HG03432 (cell line): ENCODE measurements around the gene NELFCD.

Experiments
- ATAC-seq: cut with Tn5 transposase; IDR thresholded peaks from one replicate; pipeline ENCODE4 v1.9.1; 2021; ENCODE audit warnings: mild to moderate bottlenecking, moderate library complexity; ENCODE audit not compliant: unreplicated experiment

The NELFCD gene

GRCh38 chr20:59042796-59043631, 62.0 kb downstream of the NELFCD start:
- ATAC-seq: peak; percentile 92

GRCh38 chr20:59043698-59044097, 62.6 kb downstream of the NELFCD start:
- no peak for ATAC-seq

GRCh38 chr20:59044295-59044694, 63.2 kb downstream of the NELFCD start:
- no peak for ATAC-seq
